HG02798 (cell line): Measurements from ENCODE around the gene TINAGL1.
A peak's percentile ranks its signal among the peaks of the same experiment; 100 is the strongest.

Experiments used
- ATAC-seq: cut with Tn5 transposase; IDR thresholded peaks from one replicate; pipeline ENCODE4 v1.9.1; 2021; ENCODE audit warnings: mild to moderate bottlenecking; ENCODE audit not compliant: unreplicated experiment, poor library complexity

Gene TINAGL1

GRCh38 chr1:31600641-31601040, 24.3 kb downstream of the TINAGL1 start:
- ATAC-seq: no peak

GRCh38 chr1:31602081-31602480, 25.8 kb downstream of the TINAGL1 start:
- no peak for ATAC-seq

GRCh38 chr1:31605908-31606427, 29.7 kb downstream of the TINAGL1 start:
- peak; percentile 92 for ATAC-seq

GRCh38 chr1:31607360-31607759, 31.0 kb downstream of the TINAGL1 start:
- no peak for ATAC-seq

GRCh38 chr1:31609514-31610118, 33.3 kb downstream of the TINAGL1 start:
- no peak for ATAC-seq

- no peak for ATAC-seq
Observed at GRCh38 chr1:31614414-31615005, 38.2 kb downstream of the TINAGL1 start.

GRCh38 chr1:31615414-31615813, 39.1 kb downstream of the TINAGL1 start:
- ATAC-seq: no peak

GRCh38 chr1:31615939-31616338, 39.6 kb downstream of the TINAGL1 start:
- no peak for ATAC-seq

- ATAC-seq: no peak
Observed at GRCh38 chr1:31617218-31617915, 41.1 kb downstream of the TINAGL1 start, which contains the start of gene HCRTR1. Gene HCRTR1 (plus strand): TSS chr1:31617689. CDS start chr1:31619193, 1,504 bp downstream.

GRCh38 chr1:31617916-31618746, 41.8 kb downstream of the TINAGL1 start:
- ATAC-seq: no peak

- ATAC-seq: no peak
Observed at GRCh38 chr1:31618916-31619846, 42.9 kb downstream of the TINAGL1 start.

GRCh38 chr1:31620631-31621497, 44.5 kb downstream of the TINAGL1 start:
- ATAC-seq: no peak

GRCh38 chr1:31621498-31621820, 45.1 kb downstream of the TINAGL1 start:
- no peak for ATAC-seq

- ATAC-seq: no peak
Observed at GRCh38 chr1:31621847-31622730, 45.8 kb downstream of the TINAGL1 start.

GRCh38 chr1:31623365-31623764, 47.0 kb downstream of the TINAGL1 start:
- no peak for ATAC-seq

- ATAC-seq: no peak
Observed at GRCh38 chr1:31624309-31624708, 48.0 kb downstream of the TINAGL1 start.

- no peak for ATAC-seq
Observed at GRCh38 chr1:31624731-31625514, 48.6 kb downstream of the TINAGL1 start.
